Gastroesophageal sphincter (tissue), 3 donors: Measurements from ENCODE around the gene SEMA7A.

ENCODE experiments used
- EP300 ChIP-seq: sonication (generic); formaldehyde crosslinking; IDR thresholded peaks from one replicate; pipeline ENCODE4 v1.6.1; 2017; ENCODE audit warnings: antibody characterized with exemption, mild to moderate bottlenecking
- TF ChIP-seq, protein P1 (sequence below), 4 experiments: fragments of 200-600 bp in 2 of 4; fragments of 450-650 bp in 2 of 4; sonication (generic) in 1 of 4; IDR thresholded peaks; one replicate each; pipeline ENCODE4 v1.5.1; 2017 to 2019; ENCODE audit warnings: antibody characterized with exemption in 4 of 4, mild to moderate bottlenecking in 2 of 4, moderate library complexity in 2 of 4

GRCh38 chr15:74445816-74446763 is 12.3 kb upstream of the SEMA7A start:
- TF ChIP-seq EP300: no peak
- TF ChIP-seq, protein P1, sequence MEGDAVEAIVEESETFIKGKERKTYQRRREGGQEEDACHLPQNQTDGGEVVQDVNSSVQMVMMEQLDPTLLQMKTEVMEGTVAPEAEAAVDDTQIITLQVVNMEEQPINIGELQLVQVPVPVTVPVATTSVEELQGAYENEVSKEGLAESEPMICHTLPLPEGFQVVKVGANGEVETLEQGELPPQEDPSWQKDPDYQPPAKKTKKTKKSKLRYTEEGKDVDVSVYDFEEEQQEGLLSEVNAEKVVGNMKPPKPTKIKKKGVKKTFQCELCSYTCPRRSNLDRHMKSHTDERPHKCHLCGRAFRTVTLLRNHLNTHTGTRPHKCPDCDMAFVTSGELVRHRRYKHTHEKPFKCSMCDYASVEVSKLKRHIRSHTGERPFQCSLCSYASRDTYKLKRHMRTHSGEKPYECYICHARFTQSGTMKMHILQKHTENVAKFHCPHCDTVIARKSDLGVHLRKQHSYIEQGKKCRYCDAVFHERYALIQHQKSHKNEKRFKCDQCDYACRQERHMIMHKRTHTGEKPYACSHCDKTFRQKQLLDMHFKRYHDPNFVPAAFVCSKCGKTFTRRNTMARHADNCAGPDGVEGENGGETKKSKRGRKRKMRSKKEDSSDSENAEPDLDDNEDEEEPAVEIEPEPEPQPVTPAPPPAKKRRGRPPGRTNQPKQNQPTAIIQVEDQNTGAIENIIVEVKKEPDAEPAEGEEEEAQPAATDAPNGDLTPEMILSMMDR (IDR thresholded peaks at IDR 0.05): no peak
